Measurements from ENCODE around the gene RNU1-2.
"Not testable (repeated sequence)": the region's sequence is repeated elsewhere in the genome, so short reads cannot be mapped to it uniquely, and the experiment has no call there.

Gene RNU1-2

GRCh38 chr1:16925635-16926490 lies 30.1 kb downstream of the RNU1-2 start:
- DNase-seq (ENCODE audit: low read depth) = no peak

GRCh38 chr1:16926491-16927073 lies 30.8 kb downstream of the RNU1-2 start:
- no peak for DNase-seq (ENCODE audit: low read depth)

- no peak for DNase-seq (ENCODE audit: low read depth)
Measured at GRCh38 chr1:16927256-16927655, 31.5 kb downstream of the RNU1-2 start.

GRCh38 chr1:16927711-16928485 lies 32.1 kb downstream of the RNU1-2 start:
- DNase-seq (ENCODE audit: low read depth) = no peak

GRCh38 chr1:16929146-16930041 lies 33.6 kb downstream of the RNU1-2 start:
- not testable (repeated sequence) for DNase-seq (ENCODE audit: low read depth)

GRCh38 chr1:16931206-16931934 lies 35.6 kb downstream of the RNU1-2 start:
- DNase-seq (ENCODE audit: low read depth) = not testable (repeated sequence)

GRCh38 chr1:16933945-16934344 lies 38.2 kb downstream of the RNU1-2 start:
- not testable (repeated sequence) for DNase-seq (ENCODE audit: low read depth)

GRCh38 chr1:16936580-16936979 lies 40.8 kb downstream of the RNU1-2 start:
- not testable (repeated sequence) for DNase-seq (ENCODE audit: low read depth)

- no peak for DNase-seq (ENCODE audit: low read depth)
Measured at GRCh38 chr1:16938351-16939321, 42.9 kb downstream of the RNU1-2 start.

GRCh38 chr1:16939386-16940180 lies 43.8 kb downstream of the RNU1-2 start:
- not testable (repeated sequence) for DNase-seq (ENCODE audit: low read depth)

GRCh38 chr1:16944038-16944437 lies 48.3 kb downstream of the RNU1-2 start:
- no peak for DNase-seq (ENCODE audit: low read depth)

GRCh38 chr1:16945512-16945911 lies 49.7 kb downstream of the RNU1-2 start:
- DNase-seq (ENCODE audit: low read depth) = not testable (repeated sequence)

Data from ELR (cell line).